NOMO-1 treated with dmso at 0.1 percent for 144 hours (cell line): ENCODE data around the gene CACNA2D3.
"Not testable (repeated sequence)": the region's sequence is repeated elsewhere in the genome, so short reads cannot be mapped to it uniquely, and the experiment has no call there.

ENCODE experiments used
- DNase-seq: peaks from one replicate; lab custom pipeline; 2025; ENCODE audit not compliant: unreplicated experiment; lab: John Stamatoyannopoulos, UW

CACNA2D3 gene

GRCh38 chr3:54970895-54971294 is 848.5 kb downstream of the CACNA2D3 start:
- no peak for DNase-seq

- DNase-seq, result no peak
These were observed 855.1 kb downstream of the CACNA2D3 start for GRCh38 chr3:54977439-54977838.

- DNase-seq, result not testable (repeated sequence)
These were observed 855.6 kb downstream of the CACNA2D3 start for GRCh38 chr3:54977946-54978345.

- no peak for DNase-seq
These were observed 860.5 kb downstream of the CACNA2D3 start for GRCh38 chr3:54982807-54983206.

- no peak for DNase-seq
These were observed 861.1 kb downstream of the CACNA2D3 start for GRCh38 chr3:54983266-54984099.

- DNase-seq, result no peak
These were observed 863.5 kb downstream of the CACNA2D3 start for GRCh38 chr3:54985856-54986255.

GRCh38 chr3:54986294-54986693 is 863.9 kb downstream of the CACNA2D3 start:
- peak; percentile 48 for DNase-seq

- DNase-seq, result no peak
These were observed 865.4 kb downstream of the CACNA2D3 start for GRCh38 chr3:54987719-54988118.

- DNase-seq, result no peak
These were observed 866.0 kb downstream of the CACNA2D3 start for GRCh38 chr3:54988302-54988837.

- DNase-seq, result no peak
These were observed 866.7 kb downstream of the CACNA2D3 start for GRCh38 chr3:54988838-54989630.

- DNase-seq, result no peak
These were observed 871.8 kb downstream of the CACNA2D3 start for GRCh38 chr3:54994111-54994513.

- no peak for DNase-seq
These were observed 876.8 kb downstream of the CACNA2D3 start for GRCh38 chr3:54999159-54999558.

GRCh38 chr3:54999811-55000210 is 877.5 kb downstream of the CACNA2D3 start:
- no peak for DNase-seq

GRCh38 chr3:55000546-55000945 is 878.2 kb downstream of the CACNA2D3 start:
- DNase-seq, result no peak

GRCh38 chr3:55000953-55001352 is 878.6 kb downstream of the CACNA2D3 start:
- no peak for DNase-seq

GRCh38 chr3:55002416-55002930 is 880.1 kb downstream of the CACNA2D3 start:
- no peak for DNase-seq

GRCh38 chr3:55006244-55006676 is 883.9 kb downstream of the CACNA2D3 start:
- no peak for DNase-seq

GRCh38 chr3:55007971-55008370 is 885.6 kb downstream of the CACNA2D3 start:
- DNase-seq, result no peak

- DNase-seq, result no peak
These were observed 887.0 kb downstream of the CACNA2D3 start for GRCh38 chr3:55009372-55009771.

- DNase-seq, result no peak
These were observed 889.7 kb downstream of the CACNA2D3 start for GRCh38 chr3:55012091-55012490.

GRCh38 chr3:55013145-55013925 is 891.0 kb downstream of the CACNA2D3 start:
- no peak for DNase-seq
